ENCODE measurements around the gene COPB2.
"Not testable (repeated sequence)": the region's sequence is repeated elsewhere in the genome, so short reads cannot be mapped to it uniquely, and the experiment has no call there.

COPB2 gene

DNA sequence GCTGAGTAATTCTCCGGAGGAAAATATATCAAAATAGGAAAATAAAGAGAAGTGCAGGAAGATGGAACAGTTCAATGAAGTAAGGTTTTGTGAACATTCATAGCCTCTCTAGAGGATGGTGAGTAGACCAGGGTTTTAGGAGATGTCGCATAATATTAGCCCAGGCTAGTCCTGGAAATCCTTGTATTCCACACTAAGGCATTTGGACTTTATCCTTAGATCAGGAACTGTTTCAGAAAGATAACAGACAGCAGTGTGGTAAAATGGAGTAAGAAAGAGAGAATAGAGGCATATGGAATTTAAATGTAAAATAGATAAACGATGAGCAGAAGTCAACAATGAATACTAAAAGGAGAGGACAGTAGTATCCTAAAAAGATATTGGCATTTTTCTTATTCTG is 12.1 kb downstream of the COPB2 start:
- no peak for DNase-seq

DNA sequence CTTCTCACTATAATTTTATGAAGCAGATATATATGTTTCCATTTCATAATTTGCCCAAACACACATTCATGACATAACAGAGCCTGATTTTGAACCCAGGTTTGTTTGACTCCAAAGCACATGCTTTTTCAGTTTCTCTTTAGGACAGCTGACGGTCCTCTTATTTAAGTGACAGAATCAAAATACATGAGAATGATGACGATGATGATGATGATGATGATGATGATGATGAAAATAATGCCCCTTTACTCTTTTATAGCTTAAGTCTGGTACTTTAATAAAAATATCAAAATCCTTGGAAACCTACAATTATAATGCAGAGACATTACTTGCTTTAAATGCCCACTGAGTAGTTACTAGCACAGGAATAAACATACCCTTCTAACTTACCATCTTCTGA is 15.3 kb downstream of the COPB2 start:
- no peak for DNase-seq

DNA sequence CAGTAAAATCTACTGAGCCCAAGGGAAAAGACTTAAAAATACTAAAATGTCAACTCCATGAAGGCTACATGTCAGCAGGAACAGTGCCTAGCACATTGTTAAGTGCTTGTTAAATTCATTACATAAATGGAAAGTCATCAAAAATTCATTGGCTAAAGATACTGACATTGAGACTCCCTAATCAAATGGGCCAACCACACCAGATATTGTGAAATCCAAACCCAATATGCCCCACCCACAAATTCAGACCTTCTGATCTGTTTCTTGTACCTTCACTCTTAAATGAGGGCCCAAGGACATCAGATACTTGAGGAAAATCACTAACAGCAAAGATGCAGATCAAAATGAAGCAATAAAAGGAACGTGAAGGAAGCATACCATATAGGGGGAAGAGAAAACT is 24.9 kb downstream of the COPB2 start:
- DNase-seq: no peak

DNA sequence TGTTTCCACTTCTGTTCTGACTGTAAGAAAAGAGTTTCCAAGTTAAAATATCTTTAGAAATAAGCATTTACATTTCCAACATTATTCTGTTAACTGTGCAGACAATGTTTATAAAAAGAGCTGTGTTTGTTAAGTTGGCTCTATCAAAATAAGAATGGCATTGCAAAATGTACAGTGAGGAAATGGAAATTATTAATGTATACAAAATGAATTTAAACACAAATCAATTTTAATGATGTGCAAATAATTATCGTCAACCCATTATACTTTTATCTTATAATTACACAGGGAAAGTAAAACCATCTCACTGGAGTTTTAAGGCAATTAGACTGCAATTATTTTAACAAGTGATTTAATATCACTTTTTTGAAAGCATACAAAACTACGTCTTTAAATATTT is 28.2 kb downstream of the COPB2 start:
- no peak for DNase-seq

DNA sequence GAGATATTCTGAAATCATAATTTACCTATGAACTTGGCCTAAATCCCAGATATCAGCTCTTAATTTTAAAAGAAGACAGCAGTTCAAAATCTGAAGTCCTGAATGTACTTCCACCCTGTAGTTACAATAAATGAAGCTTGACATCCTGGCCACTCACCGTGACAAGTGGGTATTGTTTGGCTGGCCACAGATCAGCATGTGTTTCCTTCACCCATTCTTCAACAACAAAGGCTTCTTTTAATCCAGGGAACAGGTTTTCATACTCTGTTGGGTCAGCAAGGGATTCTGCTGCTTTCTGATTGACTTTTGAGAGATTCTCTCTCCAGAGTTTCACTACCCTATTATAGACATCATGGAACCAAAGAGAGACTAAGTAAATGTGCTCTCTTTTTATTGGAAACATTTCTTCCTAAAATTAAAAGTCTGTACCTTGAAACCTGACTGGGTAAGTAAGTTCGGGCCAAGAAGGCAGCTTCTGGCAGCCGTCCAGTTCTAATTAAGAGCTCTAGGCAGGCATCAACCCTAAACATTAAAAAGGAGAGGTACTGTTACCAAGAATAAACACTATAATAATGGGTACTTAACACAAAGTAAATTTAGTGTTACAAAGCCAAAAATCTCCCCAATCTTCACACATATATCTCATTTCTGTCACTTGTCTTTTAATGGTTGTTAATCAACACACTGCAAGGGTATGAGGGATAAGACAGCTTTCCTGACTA is 30.4 kb downstream of the COPB2 start:
- no peak for DNase-seq

DNA sequence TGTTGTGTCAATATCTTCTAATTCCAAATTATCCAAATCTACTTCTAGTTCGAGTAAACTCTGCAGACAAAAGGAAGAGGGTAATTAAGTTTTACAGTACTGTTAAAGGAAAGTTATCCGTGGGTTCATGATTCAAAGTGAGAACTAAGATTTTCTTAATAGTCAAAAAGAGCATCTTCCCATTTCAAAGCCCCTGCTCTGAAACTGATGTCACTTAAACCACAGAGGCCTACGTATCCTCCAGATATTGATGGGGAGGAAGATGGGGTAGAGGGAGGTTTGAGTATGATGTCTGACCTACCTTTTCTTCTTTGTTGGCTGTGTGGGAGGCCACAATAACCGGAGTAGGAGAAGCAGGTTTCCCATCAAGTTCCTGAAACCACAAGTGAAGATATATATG is 31.5 kb downstream of the COPB2 start:
- DNase-seq: no peak

DNA sequence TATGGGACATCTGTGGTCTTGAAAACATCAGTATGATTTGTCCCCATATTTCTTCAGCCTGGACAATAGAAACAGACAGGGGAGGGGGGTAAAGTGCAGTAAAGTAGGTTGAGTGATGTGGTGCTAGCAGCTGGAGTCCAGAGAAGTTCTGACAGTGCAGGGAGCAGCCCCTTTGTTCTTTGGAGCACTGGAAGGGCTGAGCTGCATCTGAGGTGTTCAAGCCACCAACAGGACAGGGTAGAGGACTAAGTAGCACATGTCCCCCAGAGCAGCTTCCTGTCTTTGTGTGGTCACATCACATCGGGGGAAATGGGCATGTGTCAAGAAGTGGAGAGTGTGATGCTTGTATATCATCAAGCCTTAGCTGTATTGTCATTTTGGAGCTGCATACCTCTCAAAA is 33.6 kb downstream of the COPB2 start:
- DNase-seq: no peak

DNA sequence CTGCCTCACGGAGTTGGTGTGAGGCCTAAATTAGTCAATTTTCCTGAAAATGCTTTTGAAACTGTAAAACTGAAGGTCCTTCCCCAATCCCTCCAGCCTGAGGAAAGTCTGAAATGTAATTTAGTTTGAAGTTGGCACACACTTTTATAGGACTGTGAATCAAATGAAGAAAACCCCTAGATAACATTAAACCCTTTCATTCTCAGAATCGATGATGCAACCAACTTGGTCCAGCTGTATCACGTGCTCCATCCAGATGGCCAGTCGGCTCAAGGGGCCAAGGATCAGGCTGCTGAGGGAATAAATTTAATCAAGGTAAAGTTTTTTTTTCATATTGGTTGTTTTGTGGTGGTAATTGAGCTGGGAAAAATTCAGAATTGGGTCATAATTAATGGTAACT is 34.0 kb downstream of the COPB2 start:
- no peak for DNase-seq

DNA sequence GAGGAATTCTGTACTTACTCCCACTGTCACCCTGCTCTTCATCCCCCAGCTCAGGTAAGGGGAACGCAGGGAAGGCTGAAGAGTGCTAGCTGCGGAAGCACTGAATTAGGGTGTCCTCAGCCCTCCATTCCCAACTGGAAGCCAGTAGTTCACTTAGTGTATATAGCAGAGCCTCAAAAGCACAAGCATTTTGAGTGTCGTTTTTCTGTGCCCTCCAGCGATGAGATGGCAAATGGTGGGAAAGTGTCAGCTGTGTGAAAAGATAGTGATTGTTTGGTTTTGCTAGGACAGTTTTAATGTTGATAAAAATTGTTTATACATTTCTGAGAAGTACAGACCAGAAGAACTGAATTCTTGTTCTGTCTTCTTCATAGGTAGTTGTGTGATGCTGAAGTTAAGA is 34.8 kb downstream of the COPB2 start:
- DNase-seq: no peak

DNA sequence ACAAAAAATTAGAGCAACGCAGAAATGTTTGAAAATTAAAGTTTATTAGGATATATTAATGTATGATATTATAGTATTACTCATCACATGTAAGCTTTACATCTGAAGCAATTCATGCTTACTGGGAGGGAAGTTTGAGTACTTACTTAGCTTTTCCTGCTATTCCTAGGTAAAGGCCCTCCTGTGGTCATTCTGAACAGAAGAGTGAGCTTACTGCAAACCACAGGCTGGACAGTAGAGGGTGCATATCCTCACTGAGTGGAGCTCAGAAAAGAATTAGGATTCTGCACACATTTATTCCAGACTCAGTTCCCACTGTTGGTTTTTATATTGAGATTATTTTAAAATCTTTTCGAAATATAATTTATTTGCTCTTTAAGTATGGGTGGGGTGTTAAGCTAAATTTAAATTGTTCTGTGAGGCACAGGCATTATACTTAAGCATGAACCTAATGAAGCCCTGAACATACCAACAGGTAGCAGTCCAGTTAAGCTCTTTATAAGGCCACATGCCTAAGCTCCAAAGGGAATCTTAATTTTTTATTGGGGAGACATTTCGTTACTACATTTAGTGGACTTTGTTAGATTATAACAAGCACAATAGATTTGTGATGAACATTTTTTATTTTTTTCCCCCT is 35.4 kb downstream of the COPB2 start:
- DNase-seq: no peak

DNA sequence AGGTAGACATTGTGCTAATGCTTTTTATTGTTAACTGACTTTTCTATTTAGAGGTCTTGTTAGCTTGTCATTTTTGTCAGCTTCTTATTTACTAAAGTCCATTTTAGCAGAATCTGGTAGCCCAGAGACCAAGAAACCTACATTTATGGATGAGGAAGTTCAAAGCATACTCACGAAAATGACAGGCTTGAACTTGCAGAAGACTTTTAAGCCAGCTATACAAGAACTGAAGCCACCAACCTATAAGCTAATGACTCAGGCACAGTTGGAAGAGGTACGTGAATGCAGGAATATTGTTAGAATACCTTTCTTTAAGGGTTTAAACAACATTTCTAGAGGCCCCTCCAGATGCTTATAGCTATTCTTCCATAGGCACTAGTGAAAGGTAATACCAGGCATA is 42.7 kb downstream of the COPB2 start:
- no peak for DNase-seq

DNA sequence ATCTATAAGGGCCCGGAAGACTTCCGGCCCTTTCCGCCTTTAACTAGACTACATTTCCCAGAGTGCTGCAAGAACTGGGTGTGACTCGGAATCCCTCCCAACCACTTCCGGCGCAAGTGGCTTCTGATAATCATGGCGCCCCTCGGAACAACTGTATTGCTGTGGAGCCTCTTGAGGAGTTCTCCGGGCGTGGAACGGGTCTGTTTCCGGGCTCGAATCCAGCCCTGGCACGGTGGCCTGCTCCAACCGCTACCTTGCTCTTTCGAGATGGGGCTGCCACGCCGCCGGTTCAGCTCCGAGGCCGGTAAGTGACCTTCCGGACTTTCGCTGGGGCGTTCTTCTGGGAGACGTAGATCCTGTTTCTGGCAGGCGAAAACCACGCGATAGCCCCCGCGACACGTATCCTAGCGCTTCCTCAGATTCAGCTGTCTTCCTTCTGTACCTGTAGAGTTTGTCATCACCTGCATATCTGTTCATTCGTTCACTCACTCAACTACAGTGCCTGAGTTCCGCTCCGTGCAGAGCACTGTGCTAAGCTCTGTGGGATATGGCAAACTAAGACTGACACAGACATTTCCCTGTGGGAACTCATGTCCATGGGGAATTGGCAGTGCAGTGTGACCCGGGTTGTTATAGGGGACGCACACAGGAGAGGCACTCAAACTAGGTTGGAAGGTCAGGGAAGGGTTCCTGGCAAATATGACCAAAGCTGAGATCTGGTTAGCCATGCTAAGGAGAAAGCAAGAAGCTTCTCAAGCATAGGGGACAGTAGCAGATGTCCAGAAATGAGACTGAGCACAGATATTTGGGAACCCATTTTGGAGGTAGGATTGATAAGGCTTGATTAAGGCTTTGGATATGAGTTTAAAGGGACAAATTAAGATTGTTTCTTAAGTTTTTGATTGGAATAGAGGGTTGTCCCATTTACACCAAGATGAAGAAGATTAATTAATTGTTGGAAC is 45.3 kb downstream of the COPB2 start, which contains the start of gene MRPS22:
TSS of gene MRPS22 (plus strand) at position 126 of the 962 bp plus-strand sequence. CDS start at position 133, 7 bp downstream.
- peak; percentile 87 for DNase-seq

DNA sequence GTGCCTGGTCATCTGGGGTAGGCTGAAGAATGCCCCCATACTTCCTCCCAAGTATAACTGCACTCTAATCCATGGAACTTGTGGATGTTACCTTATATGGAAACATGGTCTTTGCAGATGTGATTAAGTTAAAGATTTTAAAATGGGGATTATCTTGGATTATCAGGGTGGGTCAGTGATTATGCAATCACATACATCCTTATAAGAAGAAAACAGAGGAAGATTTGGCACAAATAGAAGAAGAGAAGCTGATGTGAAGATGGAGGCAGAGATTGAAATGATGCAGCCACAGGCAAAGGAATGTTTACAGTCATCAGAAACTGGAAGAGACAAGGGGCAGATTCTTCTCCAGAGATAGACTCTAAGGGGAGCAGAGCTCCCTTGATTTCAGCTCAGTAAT is 47.4 kb downstream of the COPB2 start:
- no peak for DNase-seq

DNA sequence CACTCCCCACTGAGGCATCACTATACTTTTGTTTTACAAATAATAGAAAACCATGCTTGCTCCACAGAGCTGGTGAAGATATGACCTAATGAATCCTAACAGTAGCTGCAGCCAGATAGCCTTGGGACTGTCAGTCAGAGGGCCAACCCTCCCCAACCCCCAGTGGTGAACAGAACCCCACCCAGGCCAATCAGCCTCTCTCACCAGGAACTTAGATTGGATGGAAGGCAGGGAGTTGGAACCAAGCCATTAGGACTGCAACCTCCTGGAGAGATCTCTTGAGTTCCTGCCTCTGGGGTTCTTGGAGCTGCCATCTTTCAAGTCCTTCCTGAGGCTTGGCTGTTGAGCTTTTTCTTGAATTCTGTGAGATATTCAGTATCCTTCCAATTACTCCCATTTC is 48.7 kb downstream of the COPB2 start:
- no peak for DNase-seq

DNA sequence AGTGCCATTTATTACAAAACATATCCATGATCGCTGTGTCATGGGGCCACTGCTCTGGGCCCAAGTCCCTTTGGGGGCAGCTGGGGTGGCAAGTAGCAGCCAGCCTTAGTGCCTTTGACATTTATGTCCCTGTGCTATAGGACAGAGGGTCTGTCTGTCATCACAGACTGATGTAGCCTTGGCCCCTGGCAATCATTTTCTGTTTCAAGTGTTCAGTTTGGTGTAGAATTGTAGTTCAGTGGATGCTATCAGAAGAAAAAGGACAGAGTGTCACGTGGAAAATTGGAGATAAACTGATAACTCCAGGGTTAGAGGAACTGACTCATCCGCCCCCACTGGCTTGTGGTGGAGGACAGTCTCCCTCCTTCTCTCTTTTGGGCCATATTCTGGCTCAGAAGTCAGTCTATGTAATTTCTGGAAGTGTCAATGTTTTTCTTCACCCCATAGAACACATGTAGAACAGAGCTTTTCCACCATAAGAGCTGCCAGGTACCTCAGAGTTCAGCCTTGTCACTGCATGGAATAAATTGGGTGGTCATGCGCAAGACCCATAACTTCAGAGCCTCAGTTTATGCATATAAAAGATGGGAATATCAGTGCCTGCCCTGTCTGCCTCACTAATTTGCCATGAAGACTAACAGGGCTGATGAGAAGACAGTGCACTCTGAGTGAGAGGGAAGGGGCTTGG is 50.1 kb downstream of the COPB2 start:
- no peak for DNase-seq

DNA sequence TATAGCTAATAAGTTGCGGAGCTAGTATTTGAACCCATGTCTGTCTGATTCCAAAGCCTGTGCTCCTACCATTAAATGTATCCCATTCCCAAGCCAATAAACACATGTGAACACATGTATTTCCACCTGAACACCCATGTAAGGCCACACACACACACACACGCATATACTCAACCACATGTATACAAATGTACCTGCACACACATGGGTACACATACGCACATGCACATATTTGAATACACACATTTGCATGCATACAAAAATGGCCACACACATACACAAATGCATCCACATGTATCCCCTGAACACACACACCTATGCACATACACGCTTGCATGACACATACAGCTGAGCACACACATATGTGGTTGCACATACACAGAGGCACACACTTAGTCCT is 51.0 kb downstream of the COPB2 start:
- no peak for DNase-seq

DNA sequence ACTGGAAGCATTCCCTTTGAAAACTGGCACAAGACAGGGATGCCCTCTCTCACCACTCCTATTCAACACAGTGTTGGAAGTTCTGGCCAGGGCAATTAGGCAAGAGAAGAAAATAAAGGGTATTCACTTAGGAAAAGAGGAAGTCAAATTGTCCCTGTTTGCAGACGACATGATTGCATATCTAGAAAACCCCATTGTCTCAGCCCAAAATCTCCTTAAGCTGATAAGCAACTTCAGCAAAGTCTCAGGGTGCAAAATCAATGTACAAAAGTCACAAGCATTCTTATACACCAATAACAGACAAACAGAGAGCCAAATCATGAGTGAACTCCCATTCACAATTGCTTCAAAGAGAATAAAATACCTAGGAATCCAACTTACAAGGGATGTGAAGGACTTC is 54.8 kb downstream of the COPB2 start:
- DNase-seq: not testable (repeated sequence)

DNA sequence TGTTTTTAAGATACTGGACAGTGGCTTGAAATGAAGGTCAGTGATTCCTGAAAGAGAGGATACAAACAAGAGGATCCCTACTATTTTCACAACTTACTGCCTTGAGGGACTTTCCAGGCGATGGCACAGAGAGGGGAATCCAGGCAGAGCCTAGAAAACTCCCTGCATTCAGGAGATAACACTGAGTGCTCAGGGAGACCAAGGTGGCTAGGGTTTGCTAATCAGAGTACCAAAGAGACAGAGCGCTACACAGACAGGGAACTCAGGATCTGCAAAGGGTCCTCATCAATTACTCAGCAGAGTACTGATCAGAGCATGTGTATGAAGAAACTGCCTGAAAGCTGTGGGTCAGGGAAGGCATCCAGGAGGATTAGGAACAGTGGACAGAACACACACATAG is 57.4 kb downstream of the COPB2 start:
- DNase-seq: no peak

DNA sequence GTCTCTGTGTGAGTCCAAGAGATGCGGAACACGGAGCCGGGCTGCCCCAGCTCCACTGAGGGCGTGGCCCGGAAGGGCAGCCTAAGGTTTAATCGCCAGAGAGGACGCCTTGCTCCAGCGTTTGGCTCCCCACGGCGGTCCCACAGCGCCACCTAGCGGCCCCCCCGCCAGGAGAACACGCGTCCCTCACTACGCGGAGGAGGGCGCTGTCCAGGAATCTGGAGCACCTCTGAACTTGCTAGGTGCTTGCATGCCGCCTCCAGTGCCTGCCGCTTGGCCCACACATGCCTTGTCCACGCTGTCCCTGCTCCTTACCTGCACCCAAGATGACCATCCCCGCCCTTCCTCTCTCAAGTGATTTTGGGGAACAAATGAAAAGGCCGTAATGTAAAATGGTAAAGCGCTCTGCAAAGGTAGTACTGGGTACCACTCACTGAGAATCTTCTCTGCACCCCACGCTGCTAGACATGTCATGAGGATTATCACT is 60.0 kb downstream of the COPB2 start:
- DNase-seq: peak; percentile 86

DNA sequence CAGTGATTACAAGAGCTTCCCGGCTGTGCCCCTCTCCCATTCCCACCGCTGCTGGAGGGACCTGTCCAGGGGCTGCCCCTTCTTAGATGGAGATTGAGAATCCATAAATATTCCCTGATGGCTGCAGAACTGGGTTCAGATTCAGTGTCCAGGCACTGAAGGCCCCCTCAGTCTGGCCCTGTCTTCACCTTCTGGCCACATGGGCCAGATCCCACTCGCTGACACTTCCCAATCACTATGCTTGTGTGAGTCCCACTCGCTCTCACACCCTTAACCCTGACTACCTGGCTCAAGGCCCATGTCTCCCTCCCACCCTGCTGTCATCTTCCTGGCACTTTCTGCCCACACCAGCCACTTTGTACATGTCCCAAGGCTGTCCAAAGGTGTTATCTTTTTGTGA is 61.1 kb downstream of the COPB2 start:
- DNase-seq: no peak

DNA sequence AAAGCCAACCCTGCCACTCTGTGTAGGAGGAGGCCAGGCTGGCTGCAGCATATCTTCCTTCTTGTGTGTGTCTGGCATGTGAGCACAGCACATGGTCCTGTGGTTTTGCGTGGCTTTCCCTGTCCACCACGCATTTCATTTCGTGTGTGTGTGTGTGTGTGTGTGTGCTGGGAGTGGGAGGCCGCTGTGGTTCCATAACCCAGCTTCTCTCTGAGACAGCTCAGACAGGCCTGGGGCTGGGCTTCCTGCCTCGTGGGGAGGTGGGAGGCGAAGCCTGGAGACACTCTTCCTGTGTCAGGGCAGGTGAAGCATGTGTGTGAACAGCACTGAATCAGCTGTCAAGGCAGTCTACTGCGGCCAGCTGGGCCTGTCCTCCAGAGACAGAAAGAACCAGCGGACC is 61.6 kb downstream of the COPB2 start:
- no peak for DNase-seq

DNA sequence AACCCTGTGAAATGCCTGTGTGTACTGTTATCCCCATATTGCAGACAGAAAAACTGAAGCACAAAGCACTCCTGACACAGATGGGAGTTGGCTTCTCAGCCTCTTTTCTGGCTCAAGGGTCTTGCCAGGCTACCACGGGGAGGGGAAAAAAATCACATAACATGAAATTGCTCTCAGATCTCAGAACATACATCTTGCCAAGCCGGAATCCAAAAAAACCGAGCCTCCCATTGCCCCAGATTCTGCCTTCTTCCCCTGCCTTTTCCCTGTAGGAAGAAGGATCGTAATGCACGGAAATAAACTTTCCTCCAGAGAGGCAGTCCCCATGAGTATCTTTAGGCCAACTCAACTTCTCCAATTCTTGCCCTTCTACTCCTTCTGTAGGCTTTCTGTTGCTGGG is 62.2 kb downstream of the COPB2 start:
- no peak for DNase-seq

DNA sequence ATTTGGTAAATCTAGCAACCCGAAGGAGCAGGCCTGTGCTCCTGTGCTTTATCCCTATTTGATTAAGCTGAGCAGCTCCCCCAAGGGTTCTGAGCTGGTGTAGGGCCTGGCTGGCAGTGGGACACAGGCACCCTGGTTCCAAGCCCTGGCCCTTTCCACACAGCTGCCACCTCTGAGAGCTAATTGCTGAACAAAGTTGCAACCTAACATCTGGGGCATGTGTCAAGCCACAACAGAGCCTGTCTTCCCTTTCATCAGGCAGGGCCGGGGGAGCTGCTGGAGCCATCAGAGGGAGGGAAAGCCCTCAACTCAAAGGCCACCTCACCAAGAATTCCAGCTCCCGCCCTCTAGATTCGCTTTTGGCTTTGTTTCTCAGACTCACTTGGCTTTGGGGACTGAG is 62.7 kb downstream of the COPB2 start:
- no peak for DNase-seq
